ENCODE results near the gene MMP20.
A peak's percentile ranks its signal among the peaks of the same experiment; 100 is the strongest.

MMP20 gene

DNA sequence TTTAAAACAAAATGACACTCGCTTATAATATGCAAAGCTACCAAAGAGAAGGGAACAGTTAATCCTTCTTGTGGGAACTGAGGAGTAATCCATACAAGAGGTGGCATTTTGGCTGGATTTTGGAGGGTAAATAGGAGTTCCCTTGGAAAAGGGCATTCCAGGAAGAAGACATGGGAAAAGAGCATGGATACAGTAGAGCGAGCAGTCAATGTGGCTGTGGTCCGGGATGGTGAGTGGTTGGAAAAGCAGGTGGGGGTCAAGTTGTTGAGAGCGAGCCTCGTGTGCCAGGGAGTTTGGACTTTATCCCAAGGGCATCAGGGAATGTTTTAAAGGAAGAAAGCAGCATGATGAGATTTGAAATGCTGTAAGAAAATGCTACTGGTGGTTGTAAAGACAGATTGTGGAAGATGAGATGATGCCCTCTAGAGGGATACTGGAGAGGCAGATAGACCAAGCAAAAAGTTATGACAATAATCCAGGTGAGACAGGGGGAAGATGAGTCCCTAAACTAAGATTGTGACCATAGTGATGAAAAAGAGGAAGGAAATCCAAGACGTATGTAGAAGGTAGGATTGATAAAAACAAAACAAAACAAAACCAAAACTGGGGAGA, 90.8 kb downstream of the MMP20 start:
- TF ChIP-seq, protein P1, sequence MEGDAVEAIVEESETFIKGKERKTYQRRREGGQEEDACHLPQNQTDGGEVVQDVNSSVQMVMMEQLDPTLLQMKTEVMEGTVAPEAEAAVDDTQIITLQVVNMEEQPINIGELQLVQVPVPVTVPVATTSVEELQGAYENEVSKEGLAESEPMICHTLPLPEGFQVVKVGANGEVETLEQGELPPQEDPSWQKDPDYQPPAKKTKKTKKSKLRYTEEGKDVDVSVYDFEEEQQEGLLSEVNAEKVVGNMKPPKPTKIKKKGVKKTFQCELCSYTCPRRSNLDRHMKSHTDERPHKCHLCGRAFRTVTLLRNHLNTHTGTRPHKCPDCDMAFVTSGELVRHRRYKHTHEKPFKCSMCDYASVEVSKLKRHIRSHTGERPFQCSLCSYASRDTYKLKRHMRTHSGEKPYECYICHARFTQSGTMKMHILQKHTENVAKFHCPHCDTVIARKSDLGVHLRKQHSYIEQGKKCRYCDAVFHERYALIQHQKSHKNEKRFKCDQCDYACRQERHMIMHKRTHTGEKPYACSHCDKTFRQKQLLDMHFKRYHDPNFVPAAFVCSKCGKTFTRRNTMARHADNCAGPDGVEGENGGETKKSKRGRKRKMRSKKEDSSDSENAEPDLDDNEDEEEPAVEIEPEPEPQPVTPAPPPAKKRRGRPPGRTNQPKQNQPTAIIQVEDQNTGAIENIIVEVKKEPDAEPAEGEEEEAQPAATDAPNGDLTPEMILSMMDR (IDR thresholded peaks at IDR 0.05; ENCODE audit: control extremely low read depth, extremely low read depth, low read depth, missing control alignments): peak; percentile 16
- POLR2A ChIA-PET: no interaction called here
- CTCF ChIA-PET: interaction anchor here (0.7 to 7.5 kb wide), 7 partner anchors 10 to 144 kb away, joined by 3 to 47 read pairs (median 4); no protein-coding TSS in a partner anchor
- peak; percentile 29 for DNase-seq (ENCODE audit: extremely low spot score)

DNA sequence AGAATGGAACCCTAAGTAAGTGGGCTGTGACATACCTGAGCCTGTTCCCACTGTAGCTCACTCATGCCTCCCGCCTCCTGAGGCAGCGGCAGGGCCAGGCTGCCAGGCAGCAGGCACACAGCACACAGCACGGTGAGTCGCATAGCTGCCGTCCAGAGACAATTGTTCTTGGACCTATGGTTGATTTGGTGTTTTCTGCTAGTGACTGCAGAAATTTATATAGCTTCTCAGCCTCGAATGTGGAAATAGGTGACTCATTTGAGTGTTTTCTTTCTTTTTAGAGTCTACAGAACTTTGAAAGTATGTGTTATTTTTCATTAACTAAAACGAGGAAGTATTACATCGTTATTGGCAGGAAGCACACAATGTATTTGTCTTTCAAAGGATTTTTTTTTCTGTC, 94.6 kb downstream of the MMP20 start, which contains the start of gene MMP7:
TSS of gene MMP7 (minus strand) at position 190 of the 400 bp plus-strand sequence. CDS start at position 143, 47 bp downstream.
- CTCF ChIA-PET: interaction anchor here (1.0 to 1.3 kb wide), 3 partner anchors 9 to 189 kb away, joined by 3 to 6 read pairs (median 3); no protein-coding TSS in a partner anchor
- TF ChIP-seq, protein P1 (IDR thresholded peaks at IDR 0.05; ENCODE audit: control extremely low read depth, extremely low read depth, low read depth, missing control alignments): no peak
- no peak for DNase-seq (ENCODE audit: extremely low spot score)
- POLR2A ChIA-PET: no interaction called here

DNA sequence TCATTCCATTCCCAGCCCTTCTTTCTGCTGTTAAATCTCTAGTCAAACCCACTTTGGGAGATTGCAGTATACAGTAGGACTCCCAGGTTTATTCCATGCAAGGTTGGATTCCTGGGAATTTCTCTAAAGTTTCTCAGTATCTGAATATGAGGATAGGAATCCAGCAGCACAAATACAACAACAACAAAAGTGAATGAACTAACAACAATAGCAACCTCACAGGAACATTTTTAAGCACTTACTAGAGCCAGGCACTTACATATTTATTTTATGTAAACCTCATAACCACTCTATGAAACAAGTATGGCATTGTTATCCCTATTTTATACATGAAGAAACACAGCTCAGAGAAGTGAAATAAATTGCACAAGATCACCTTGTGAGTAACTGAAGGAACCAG, 96.5 kb downstream of the MMP20 start:
- ChIA-PET CTCF (interaction anchor here (1.5 kb wide), 2 partner anchors 11 to 83 kb away, joined by 5 to 6 read pairs; no protein-coding TSS in a partner anchor), POLR2A (interaction anchor here (0.6 kb wide), 1 partner anchor 13 kb away, joined by 5 read pairs; no protein-coding TSS in a partner anchor)
- DNase-seq (ENCODE audit: extremely low spot score): no peak
- TF ChIP-seq, protein P1 (IDR thresholded peaks at IDR 0.05; ENCODE audit: control extremely low read depth, extremely low read depth, low read depth, missing control alignments): no peak

DNA sequence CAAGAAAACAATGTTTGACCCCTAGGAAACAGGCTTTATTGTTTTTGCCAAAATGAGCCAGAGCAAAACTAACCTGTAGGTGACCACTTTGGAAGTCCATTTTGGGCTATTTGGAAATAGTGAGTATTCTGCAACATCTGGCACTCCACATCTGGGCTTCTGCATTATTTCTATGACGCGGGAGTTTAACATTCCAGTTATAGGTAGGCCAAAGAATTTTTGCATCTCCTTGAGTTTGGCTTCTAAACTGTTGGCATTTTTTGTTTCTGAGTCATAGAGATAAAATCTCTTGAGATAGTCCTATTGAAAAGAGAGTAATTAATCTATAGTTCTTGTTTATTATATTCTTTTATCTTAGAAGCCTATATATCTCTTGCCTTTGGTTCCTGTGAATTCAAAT, 97.4 kb downstream of the MMP20 start:
- POLR2A ChIA-PET: no interaction called here
- no peak for DNase-seq (ENCODE audit: extremely low spot score)
- CTCF ChIA-PET: interaction anchor here (1.5 kb wide), 1 partner anchor 84 kb away, joined by 6 read pairs; no protein-coding TSS in a partner anchor
- TF ChIP-seq, protein P1 (IDR thresholded peaks at IDR 0.05; ENCODE audit: control extremely low read depth, extremely low read depth, low read depth, missing control alignments): no peak

DNA sequence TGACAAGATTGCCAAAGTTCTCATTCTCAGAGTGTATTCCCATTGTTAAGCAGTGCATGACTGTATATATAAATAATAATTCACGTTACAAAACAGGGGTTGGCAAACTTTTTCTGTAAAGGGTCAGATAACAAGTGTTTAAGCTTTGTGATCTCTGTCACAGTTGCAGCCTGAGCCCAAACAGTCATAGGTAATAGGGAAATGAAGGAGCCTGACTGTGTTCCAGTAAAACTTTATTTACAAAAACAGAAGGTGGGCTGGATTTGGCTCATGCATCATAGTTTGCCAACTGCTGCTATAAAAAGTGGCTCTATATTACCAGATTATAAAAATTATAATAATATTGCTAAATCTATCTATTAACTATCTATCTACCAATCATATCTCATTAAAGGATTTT, 98.1 kb downstream of the MMP20 start:
- CTCF ChIA-PET: interaction anchor here (1.9 to 6.3 kb wide), 5 partner anchors 10 to 185 kb away, joined by 6 to 47 read pairs (median 7); no protein-coding TSS in a partner anchor
- POLR2A ChIA-PET: no interaction called here
- TF ChIP-seq, protein P1 (IDR thresholded peaks at IDR 0.05; ENCODE audit: control extremely low read depth, extremely low read depth, low read depth, missing control alignments): no peak
- no peak for DNase-seq (ENCODE audit: extremely low spot score)
